ENCODE data around the gene ITGB5. TPM values are rescaled to one million over a fixed set of nuclear protein-coding genes. Genes with fewer than 3 reads are reported as not detected.

Gene ITGB5, protein sequence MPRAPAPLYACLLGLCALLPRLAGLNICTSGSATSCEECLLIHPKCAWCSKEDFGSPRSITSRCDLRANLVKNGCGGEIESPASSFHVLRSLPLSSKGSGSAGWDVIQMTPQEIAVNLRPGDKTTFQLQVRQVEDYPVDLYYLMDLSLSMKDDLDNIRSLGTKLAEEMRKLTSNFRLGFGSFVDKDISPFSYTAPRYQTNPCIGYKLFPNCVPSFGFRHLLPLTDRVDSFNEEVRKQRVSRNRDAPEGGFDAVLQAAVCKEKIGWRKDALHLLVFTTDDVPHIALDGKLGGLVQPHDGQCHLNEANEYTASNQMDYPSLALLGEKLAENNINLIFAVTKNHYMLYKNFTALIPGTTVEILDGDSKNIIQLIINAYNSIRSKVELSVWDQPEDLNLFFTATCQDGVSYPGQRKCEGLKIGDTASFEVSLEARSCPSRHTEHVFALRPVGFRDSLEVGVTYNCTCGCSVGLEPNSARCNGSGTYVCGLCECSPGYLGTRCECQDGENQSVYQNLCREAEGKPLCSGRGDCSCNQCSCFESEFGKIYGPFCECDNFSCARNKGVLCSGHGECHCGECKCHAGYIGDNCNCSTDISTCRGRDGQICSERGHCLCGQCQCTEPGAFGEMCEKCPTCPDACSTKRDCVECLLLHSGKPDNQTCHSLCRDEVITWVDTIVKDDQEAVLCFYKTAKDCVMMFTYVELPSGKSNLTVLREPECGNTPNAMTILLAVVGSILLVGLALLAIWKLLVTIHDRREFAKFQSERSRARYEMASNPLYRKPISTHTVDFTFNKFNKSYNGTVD
- 2.9 TPM for total RNA-seq (2013)
- polyA plus RNA-seq = 1 to 10 TPM in 2 of 3 donors, under 1 TPM in 1; 0.68 to 1.2 (median 1.0) TPM
- 1.5 and 2.6 TPM in 2 replicates for polyA minus RNA-seq
- 0.86 to 5.0 (median 2.2) reads per million in 11 experiments for total RNA-seq

DNA sequence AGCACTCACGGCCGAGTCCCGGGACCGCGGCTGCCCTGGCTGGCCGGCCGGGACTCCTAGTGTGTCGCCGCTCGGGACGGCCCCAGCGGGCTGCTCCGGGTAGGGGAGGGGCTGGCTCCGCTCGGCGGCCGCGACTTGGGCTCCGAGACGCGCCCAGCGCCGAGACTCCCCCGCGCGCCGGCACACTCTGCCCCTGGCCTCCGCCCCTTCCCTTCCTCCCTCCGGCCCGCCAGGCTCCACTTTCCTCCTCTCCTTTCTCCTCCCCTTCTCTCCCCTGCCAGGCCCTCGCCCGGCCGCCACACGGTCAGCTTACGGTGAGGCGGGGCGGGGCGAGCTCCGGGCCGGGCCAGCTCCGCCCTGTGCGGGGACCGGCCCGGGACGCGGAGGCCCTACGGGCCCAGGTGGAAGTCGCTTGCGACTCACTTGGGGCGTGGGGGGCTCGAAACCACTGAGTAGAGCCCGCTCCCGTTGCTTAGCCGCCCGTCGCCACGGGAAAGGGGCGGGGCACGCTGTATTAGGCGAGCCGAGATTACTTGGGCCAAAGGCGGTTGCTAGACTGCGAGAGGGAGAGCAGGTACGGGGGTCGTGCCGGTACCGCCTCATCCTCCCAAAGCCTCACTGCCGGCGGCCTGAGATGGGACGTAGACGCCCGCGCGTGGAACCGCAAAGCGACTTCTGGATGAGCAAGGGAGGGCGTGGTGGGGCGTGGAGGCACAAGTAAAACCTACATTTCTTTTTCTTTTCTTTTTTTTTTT lies at the start of gene ITGB5:
ITGB5 (minus strand) TSS at position 189 of the 755 bp plus-strand sequence. CDS start 365 bp downstream, outside the sequence.
- peaks cover 18% of the 10 kb centered on the region for H3K4me1 Mint-ChIP-seq
- Histone ChIP-seq H3K27ac (ENCODE audit: low read depth in 1 of 2, low read length in 2 of 2) (no peak within 1 kb of the TSS), H3K4me2 (replicated peaks; ENCODE audit: extremely low read depth, low read length, poor library complexity, severe bottlenecking) (peak within 1 kb of the TSS; percentile 96), H2AFZ (ENCODE audit: insufficient read depth, low read depth, low read length, poor library complexity, severe bottlenecking) (peak within 1 kb of the TSS; percentile 92), H4K20me1 (ENCODE audit: insufficient read depth, low read length) (no peaks in the 10 kb centered on the region), H3K9me3 (replicated peaks in 1 of 2; ENCODE audit: control insufficient read depth in 1 of 2, insufficient read depth in 1 of 2, low read length in 2 of 2) (peaks cover 0 to 4% of the 10 kb centered on the region in 2 donors), H3K4me1 (ENCODE audit: control insufficient read depth in 1 of 2, insufficient read depth in 2 of 2, low read length in 2 of 2) (peaks cover 6 to 15% of the 10 kb centered on the region in 2 donors), H3K27me3 (ENCODE audit: control insufficient read depth in 2 of 2, insufficient read depth in 2 of 2, low read length in 2 of 2) (peaks cover 33 to 50% of the 10 kb centered on the region in 2 donors), H3K9ac (ENCODE audit: insufficient read depth, low read length, poor library complexity, severe bottlenecking) (peak within 1 kb of the TSS; percentile 62), H3K36me3 (replicated peaks in 1 of 2; ENCODE audit: control insufficient read depth in 1 of 2, insufficient read depth in 2 of 2, low read length in 2 of 2) (no peaks in the 10 kb centered on the region), H3K4me3 (replicated peaks in 1 of 3; ENCODE audit: low read depth in 2 of 3, low read length in 3 of 3) (peak within 1 kb of the TSS; percentile 33 to 82 (median 55)), H3K79me2 (ENCODE audit: insufficient read depth, low read length) (no peaks in the 10 kb centered on the region)
- peak within 1 kb of the TSS; percentile 76 to 91 for H3K4me3 Mint-ChIP-seq
- TF ChIP-seq CTCF (IDR thresholded peaks at IDR 0.05) = no peak
- WGBS (ENCODE audit: insufficient coverage) = 2% methylated on average over 67 of the region's 78 CpGs
- intact Hi-C loops (cut with micrococcal nuclease) = loop anchor here in 1 of 2 donors (5.0 kb wide), 2 partner anchors 60 to 105 kb away; no protein-coding TSS in a partner anchor
- peak in 2 of 3 donors; percentile 23 to 24 for DNase-seq
- H3K27me3 Mint-ChIP-seq (ENCODE audit: low read depth in 3 of 3) = peaks cover 48 to 66% (median 62%) of the 10 kb centered on the region in 3 donors
- no peak within 1 kb of the TSS for H3K27ac Mint-ChIP-seq
- peaks cover 0 to 4% of the 10 kb centered on the region in 2 donors for H3K36me3 Mint-ChIP-seq
- peaks cover 0 to 14% (median 5%) of the 10 kb centered on the region in 7 donors for H3K9me3 Mint-ChIP-seq

Data from CD14-positive monocyte (primary cell).